Kidney (tissue), 14 donors: ENCODE results near the gene NSD2. TPM values are rescaled to one million over a fixed set of nuclear protein-coding genes. Genes with fewer than 3 reads are reported as not detected.

Source experiments
- DNase-seq, 5 donors: peaks; one replicate each; pipeline ENCODE4 v3.0.0-alpha.2; 2013 to 2020
- FAIRE-seq: peaks from 2 replicates; lab custom pipeline; 2012; peaks lifted over from hg19 to GRCh38; lab: Jason Lieb, UNC
- H3K27ac ChIP-seq, 2 donors: one replicate each; pipeline ENCODE4 v1.7.0; 2013; ENCODE audit warnings: low read depth in 2 of 2, low read length in 2 of 2, inconsistent platforms in 1 of 2
- H3K27me3 ChIP-seq: one replicate; pipeline ENCODE4 v1.7.1; 2013; ENCODE audit warnings: low read length, inconsistent platforms; ENCODE audit not compliant: control insufficient read depth, insufficient read depth
- H3K36me3 ChIP-seq, 3 donors: one replicate each; pipeline versions ENCODE4 v1.7.0 to v1.7.1; 2013; ENCODE audit warnings: low read length in 3 of 3, control low read depth in 1 of 3, inconsistent platforms in 1 of 3; ENCODE audit not compliant: insufficient read depth in 3 of 3, control insufficient read depth in 2 of 3
- H3K4me1 ChIP-seq, 3 donors: one replicate each; pipeline versions ENCODE4 v1.7.0 to v1.7.1; 2013; ENCODE audit warnings: low read length in 3 of 3, inconsistent platforms in 1 of 3, low read depth in 1 of 3; ENCODE audit not compliant: control insufficient read depth in 2 of 3, insufficient read depth in 2 of 3
- H3K4me3 ChIP-seq, 3 donors: one replicate each; pipeline versions ENCODE4 v1.7.0 to v1.8.1; 2013; ENCODE audit warnings: low read length in 3 of 3, control low read depth in 1 of 3, inconsistent platforms in 1 of 3
- H3K9ac ChIP-seq, 3 donors: one replicate each; pipeline versions ENCODE4 v1.7.0 to v1.7.1; 2013; ENCODE audit warnings: low read length in 3 of 3, control low read depth in 1 of 3, inconsistent platforms in 1 of 3
- H3K9me3 ChIP-seq, 3 donors: one replicate each; pipeline versions ENCODE4 v1.7.0 to v1.7.1; 2013; ENCODE audit warnings: low read length in 3 of 3, control low read depth in 1 of 3, inconsistent platforms in 1 of 3; ENCODE audit not compliant: control insufficient read depth in 2 of 3, insufficient read depth in 1 of 3
- CTCF ChIP-seq: IDR thresholded peaks from 3 replicates; pipeline ENCODE4 v1.5.1; 2012; ENCODE audit warnings: mild to moderate bottlenecking, moderate library complexity, borderline replicate concordance; ENCODE audit not compliant: insufficient read depth; ENCODE audit errors: extremely low read depth
- intact Hi-C: fragments of 100-400 bp; cut with DNase I; formaldehyde crosslinking; loops from one replicate; pipeline ENCODE4 v1.11.1; 2022
- polyA plus RNA-seq: library from polyadenylated mRNA; stranded (reverse); fragments of 350-450 nt; fragmentation: Illumina TruSeq; extraction: RNeasy Lipid Tissue Mini Kit (QIAGEN cat#74804); gene quantifications from one replicate; pipeline ENCODE4 v1.2.3, GENCODE V29; 2014; ENCODE audit warnings: low read depth, low replicate concordance; ENCODE audit not compliant: insufficient read depth
- total RNA-seq: library from RNA; stranded (reverse); fragmentation: NEBNext Ultra II Directional; extraction: Animal tissue kit (Norgen Biotek cat#: 25700); gene quantifications from one replicate; pipeline ENCODE4 v1.2.1, GENCODE V29; 2021
- donor health status: control.
- donor health status: control.
- donor health status: control.
- donor health status: control.
- donor health status: control.
- donor health status: DM: yes; HTN: yes; CAD: no.
- donor health status: Normal renal cell carcinoma (clear cell type).

Gene NSD2
- total and polyA plus RNA-seq, 2 donors from 2014 or later, result 5.5 to 51.2 TPM

GRCh38 chr4:1873776-1874175, 2.6 kb downstream of the NSD2 start:
- no peak overlapping the region for H3K9ac ChIP-seq
- H3K27ac ChIP-seq, result no peak overlapping the region
- H3K4me1 ChIP-seq, result peaks cover 0 to 18% (median 3%) of the 10 kb centered on the region in 3 donors
- H3K9me3 ChIP-seq, result no peaks in the 10 kb centered on the region
- no peaks in the 10 kb centered on the region for H3K27me3 ChIP-seq
- DNase-seq, result peak in 1 of 5 donors; percentile 11
- no peaks in the 10 kb centered on the region for H3K36me3 ChIP-seq
- no peak for FAIRE-seq
- no peak for TF ChIP-seq CTCF
- intact Hi-C loops, result no loop called here
- no peak overlapping the region for H3K4me3 ChIP-seq

GRCh38 chr4:1874201-1874600, 3.0 kb downstream of the NSD2 start:
- intact Hi-C loops, result no loop called here
- no peaks in the 10 kb centered on the region for H3K9me3 ChIP-seq
- peaks cover 0 to 18% (median 3%) of the 10 kb centered on the region in 3 donors for H3K4me1 ChIP-seq
- TF ChIP-seq CTCF, result no peak
- H3K27me3 ChIP-seq, result no peaks in the 10 kb centered on the region
- no peak for DNase-seq
- FAIRE-seq, result no peak
- H3K36me3 ChIP-seq, result no peaks in the 10 kb centered on the region
- H3K9ac ChIP-seq, result no peak overlapping the region
- H3K4me3 ChIP-seq, result no peak overlapping the region
- H3K27ac ChIP-seq, result no peak overlapping the region

- H3K9ac ChIP-seq, result no peak overlapping the region
- intact Hi-C loops, result no loop called here
Observed at GRCh38 chr4:1879485-1879884, 8.3 kb downstream of the NSD2 start.

More at GRCh38 chr4:1879485-1879884, 8.3 kb downstream of the NSD2 start:
- Histone ChIP-seq H3K27me3 (no peaks in the 10 kb centered on the region), H3K4me1 (no peaks in the 10 kb centered on the region), H3K27ac (no peak overlapping the region), H3K36me3 (no peaks in the 10 kb centered on the region), H3K9me3 (no peaks in the 10 kb centered on the region), H3K4me3 (no peak overlapping the region)
- FAIRE-seq (no peak), DNase-seq (peak in 1 of 5 donors; percentile 4)
- no peak for TF ChIP-seq CTCF
